Colonic mucosa (tissue), 4 donors: ENCODE data around the gene CYP3A5. TPM values are rescaled to one million over a fixed set of nuclear protein-coding genes. Genes with fewer than 3 reads are reported as not detected.

Experiments used
- DNase-seq: peaks from one replicate; pipeline ENCODE4 v3.0.0-alpha.2; 2020
- H3K27ac ChIP-seq: fragments of 200-600 bp; one replicate; pipeline ENCODE4 v1.8.0; 2021
- H3K27me3 ChIP-seq: fragments of 200-600 bp; one replicate; pipeline ENCODE4 v1.8.0; 2021
- H3K36me3 ChIP-seq: fragments of 200-600 bp; one replicate; pipeline ENCODE4 v1.8.0; 2021
- H3K4me1 ChIP-seq: fragments of 200-600 bp; one replicate; pipeline ENCODE4 v1.8.0; 2021; ENCODE audit warnings: mild to moderate bottlenecking
- H3K4me3 ChIP-seq: fragments of 200-600 bp; one replicate; pipeline ENCODE4 v1.8.0; 2021
- H3K9ac ChIP-seq, 2 donors: one replicate each; pipeline ENCODE4 v1.7.0; 2013; ENCODE audit warnings: control low read depth in 2 of 2, low read depth in 2 of 2, low read length in 2 of 2
- H3K9me3 ChIP-seq: fragments of 200-600 bp; one replicate; pipeline ENCODE4 v1.8.0; 2021
- intact Hi-C: fragments of 100-400 bp; cut with DNase I; formaldehyde crosslinking; loops from one replicate; pipeline ENCODE4 v1.14.1; 2022
- total RNA-seq, 2 donors: library from RNA; stranded (reverse); fragmentation: NEBNext Ultra II Directional in 1 of 2; extraction: Animal tissue kit (Norgen Biotek cat#: 25700) in 1 of 2; gene quantifications; one replicate each; pipeline ENCODE4 v1.2.1, GENCODE V29; 2021
- TF ChIP-seq, protein P1 (sequence below): fragments of 200-600 bp; IDR thresholded peaks from one replicate; pipeline ENCODE4 v1.8.0; 2022; ENCODE audit warnings: antibody characterized with exemption, mild to moderate bottlenecking
- donor health status: healthy.
- donor health status: DM: no; HTN: no; CAD: no.
- donor health status: DM: no; HTN: no; CAD: no.

Gene CYP3A5
- total RNA-seq, 2 donors from 2014 or later = 52.6 to 112 TPM

DNA sequence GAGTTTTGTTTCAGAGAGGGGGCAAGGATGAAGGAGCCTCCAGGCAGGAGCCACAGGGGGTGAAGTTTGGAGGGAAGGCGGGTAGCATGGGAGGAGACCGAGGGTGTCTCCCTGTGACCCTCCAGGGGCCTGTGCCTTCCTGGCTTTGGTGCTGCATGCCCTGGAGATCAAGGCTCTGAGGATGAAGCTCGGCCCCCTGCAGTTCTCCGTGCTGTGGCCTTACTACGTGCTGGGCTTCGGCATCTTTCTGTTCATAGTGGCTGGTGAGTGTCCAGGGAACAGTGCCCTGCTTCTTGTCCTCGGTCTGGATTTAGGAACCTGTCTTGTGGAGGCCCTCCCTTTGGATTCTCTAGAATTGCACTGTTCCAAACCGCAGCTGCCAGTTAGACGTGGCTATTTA is 72.2 kb downstream of the CYP3A5 start:
- Histone ChIP-seq H3K9ac (no peak overlapping the region), H3K36me3 (no peaks in the 10 kb centered on the region), H3K4me1 (no peaks in the 10 kb centered on the region), H3K4me3 (no peak overlapping the region), H3K27me3 (no peaks in the 10 kb centered on the region), H3K9me3 (no peaks in the 10 kb centered on the region), H3K27ac (no peak overlapping the region)
- TF ChIP-seq, protein P1, sequence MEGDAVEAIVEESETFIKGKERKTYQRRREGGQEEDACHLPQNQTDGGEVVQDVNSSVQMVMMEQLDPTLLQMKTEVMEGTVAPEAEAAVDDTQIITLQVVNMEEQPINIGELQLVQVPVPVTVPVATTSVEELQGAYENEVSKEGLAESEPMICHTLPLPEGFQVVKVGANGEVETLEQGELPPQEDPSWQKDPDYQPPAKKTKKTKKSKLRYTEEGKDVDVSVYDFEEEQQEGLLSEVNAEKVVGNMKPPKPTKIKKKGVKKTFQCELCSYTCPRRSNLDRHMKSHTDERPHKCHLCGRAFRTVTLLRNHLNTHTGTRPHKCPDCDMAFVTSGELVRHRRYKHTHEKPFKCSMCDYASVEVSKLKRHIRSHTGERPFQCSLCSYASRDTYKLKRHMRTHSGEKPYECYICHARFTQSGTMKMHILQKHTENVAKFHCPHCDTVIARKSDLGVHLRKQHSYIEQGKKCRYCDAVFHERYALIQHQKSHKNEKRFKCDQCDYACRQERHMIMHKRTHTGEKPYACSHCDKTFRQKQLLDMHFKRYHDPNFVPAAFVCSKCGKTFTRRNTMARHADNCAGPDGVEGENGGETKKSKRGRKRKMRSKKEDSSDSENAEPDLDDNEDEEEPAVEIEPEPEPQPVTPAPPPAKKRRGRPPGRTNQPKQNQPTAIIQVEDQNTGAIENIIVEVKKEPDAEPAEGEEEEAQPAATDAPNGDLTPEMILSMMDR = no peak
- DNase-seq = no peak
- intact Hi-C loops = no loop called here

DNA sequence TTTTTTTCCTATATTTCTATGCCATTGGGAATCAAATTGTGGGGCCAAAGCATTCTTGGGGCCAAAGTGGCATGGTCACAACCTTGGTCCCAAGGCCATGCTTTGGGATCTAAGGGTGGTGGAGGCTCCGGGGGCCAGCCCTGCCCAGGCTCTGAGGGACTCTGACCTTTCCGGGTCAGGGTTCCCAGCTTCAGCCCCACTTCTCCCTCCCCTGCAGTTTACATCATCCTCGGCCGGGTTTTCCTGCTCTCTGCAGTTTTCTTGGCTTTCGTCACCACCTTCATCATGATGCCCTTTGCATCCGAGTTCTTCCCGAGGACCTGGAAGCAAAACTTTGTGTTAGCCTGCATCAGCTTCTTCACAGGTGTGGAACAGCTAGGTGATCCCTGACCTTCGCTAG is 73.3 kb downstream of the CYP3A5 start:
- no peak overlapping the region for H3K9ac ChIP-seq

DNA sequence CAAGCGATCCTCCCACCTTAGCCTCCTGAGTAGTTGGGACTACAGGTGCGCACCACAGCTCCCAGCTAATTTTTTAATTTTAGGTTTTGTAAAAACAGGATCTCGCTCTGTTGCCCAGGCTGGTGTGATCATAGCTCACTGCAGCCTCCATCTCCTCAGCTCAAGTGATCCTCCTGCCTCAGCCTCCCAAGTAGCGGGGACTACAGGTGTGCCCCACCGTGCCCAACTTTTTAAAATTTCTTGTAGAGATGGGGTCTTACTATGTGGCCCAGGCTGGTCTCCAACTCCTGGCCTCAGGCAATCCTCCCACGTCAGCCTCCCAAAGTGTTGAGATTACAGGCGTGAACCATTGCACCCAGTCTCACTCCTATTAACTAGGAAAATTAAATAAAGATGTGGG is 74.3 kb downstream of the CYP3A5 start:
- Histone ChIP-seq H3K4me1 (no peaks in the 10 kb centered on the region), H3K9ac (no peak overlapping the region), H3K27me3 (no peaks in the 10 kb centered on the region), H3K4me3 (no peak overlapping the region), H3K9me3 (no peaks in the 10 kb centered on the region), H3K27ac (no peak overlapping the region), H3K36me3 (no peaks in the 10 kb centered on the region)
- TF ChIP-seq, protein P1 = no peak
- DNase-seq = no peak
- intact Hi-C loops = no loop called here

More for the DNA sequence above, 73.3 kb downstream of the CYP3A5 start:
- H3K27me3 ChIP-seq = no peaks in the 10 kb centered on the region
- intact Hi-C loops = no loop called here
- H3K27ac ChIP-seq = no peak overlapping the region
- TF ChIP-seq, protein P1 = no peak
- DNase-seq = no peak
- no peaks in the 10 kb centered on the region for H3K36me3 ChIP-seq
- no peaks in the 10 kb centered on the region for H3K9me3 ChIP-seq
- no peak overlapping the region for H3K4me3 ChIP-seq
- H3K4me1 ChIP-seq = no peaks in the 10 kb centered on the region

DNA sequence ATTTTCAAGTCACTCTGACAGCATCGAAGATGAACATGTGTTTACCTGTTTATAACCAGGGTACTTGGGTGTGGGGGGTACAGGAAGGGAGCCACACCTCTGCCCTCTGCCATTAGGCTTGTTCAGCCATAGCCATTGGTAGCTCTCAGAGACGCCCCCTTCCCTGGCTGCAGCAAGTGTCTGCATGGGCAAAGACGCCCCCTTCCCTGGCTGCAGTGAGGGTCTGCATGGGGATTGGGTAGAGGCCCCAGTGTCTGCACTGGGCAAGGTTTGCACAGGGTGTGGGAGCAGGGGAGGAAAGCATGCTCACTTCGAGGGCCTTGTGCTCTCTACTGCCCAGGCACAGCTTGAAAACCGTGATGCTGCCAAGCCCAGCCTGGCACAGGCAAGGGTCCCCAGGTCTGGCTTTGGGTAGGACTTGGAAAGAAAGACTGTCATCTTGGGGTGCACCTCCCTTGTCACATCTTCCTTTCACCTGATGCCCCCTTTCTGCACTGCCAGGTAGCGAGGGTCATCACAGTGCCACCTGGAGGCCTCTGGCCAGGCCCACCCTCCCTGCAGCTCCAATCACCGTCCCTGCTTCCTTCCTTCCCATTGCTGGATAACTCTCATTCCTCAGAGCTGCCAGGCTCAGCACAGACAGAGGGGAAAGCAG is 78.0 kb downstream of the CYP3A5 start:
- Histone ChIP-seq H3K9ac (no peak overlapping the region), H3K4me3 (no peak overlapping the region), H3K27ac (no peak overlapping the region), H3K9me3 (no peaks in the 10 kb centered on the region), H3K27me3 (no peaks in the 10 kb centered on the region), H3K4me1 (no peaks in the 10 kb centered on the region), H3K36me3 (no peaks in the 10 kb centered on the region)
- TF ChIP-seq, protein P1 = no peak
- intact Hi-C loops = no loop called here
- DNase-seq = no peak

DNA sequence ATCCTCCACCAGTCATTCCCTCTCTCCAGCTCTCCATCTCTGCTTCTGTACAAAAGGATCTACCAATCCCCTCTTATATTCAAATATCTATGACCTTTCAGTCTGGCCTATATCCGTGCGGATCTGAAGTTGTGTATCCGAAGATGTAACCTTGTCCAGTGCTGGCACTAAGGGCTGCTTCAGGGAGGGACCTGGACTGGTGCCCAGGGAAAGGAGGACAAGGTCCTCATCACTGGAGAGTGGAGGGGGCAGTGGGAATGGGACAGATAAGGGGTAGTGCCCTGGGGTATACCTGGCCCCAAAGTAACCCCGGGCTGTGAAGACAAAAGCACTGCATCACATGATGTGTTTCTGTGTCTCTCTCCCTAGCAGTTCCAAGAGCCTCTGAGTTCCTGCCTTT is 80.0 kb downstream of the CYP3A5 start:
- H3K27me3 ChIP-seq = no peaks in the 10 kb centered on the region
- no peaks in the 10 kb centered on the region for H3K36me3 ChIP-seq
- no peaks in the 10 kb centered on the region for H3K4me1 ChIP-seq
- DNase-seq = no peak
- no peaks in the 10 kb centered on the region for H3K9me3 ChIP-seq
- intact Hi-C loops = no loop called here
- no peak overlapping the region for H3K4me3 ChIP-seq
- H3K9ac ChIP-seq = no peak overlapping the region
- TF ChIP-seq, protein P1 = no peak
- no peak overlapping the region for H3K27ac ChIP-seq

Other genes with a start within 250 kb of the CYP3A5 start
- gene PTCD1, start 241.2 kb downstream of the CYP3A5 start, total RNA-seq = 1 to 10 TPM; 4.5 to 7.6 TPM
- 10 to 100 TPM; 16.6 to 39.2 TPM for gene CPSF4, start 241.1 kb downstream of the CYP3A5 start, total RNA-seq
- gene ATP5MF, start 213.8 kb downstream of the CYP3A5 start, total RNA-seq = 100 to 1,000 TPM; 392 to 534 TPM
- gene ZNF789, start 207.1 kb downstream of the CYP3A5 start, total RNA-seq = 10 to 100 TPM in 1 of 2 donors, 1 to 10 TPM in 1; 9.0 to 23.0 TPM
- 10 to 100 TPM; 26.4 to 29.8 TPM for gene ZNF394, start 179.7 kb downstream of the CYP3A5 start, total RNA-seq
- 1 to 10 TPM; 5.6 to 6.6 TPM for gene ZKSCAN5, start 175.3 kb downstream of the CYP3A5 start, total RNA-seq
- gene FAM200A, start 127.9 kb downstream of the CYP3A5 start, total RNA-seq = 1 to 10 TPM; 4.1 to 5.0 TPM
- gene ZNF655, start 121.4 kb downstream of the CYP3A5 start, total RNA-seq = 10 to 100 TPM; 41.8 to 50.7 TPM
- under 1 TPM in 1 of 2 donors, not detected in 1; 0.74 TPM for gene TMEM225B, start 81.7 kb downstream of the CYP3A5 start, total RNA-seq
- 10 to 100 TPM; 10.4 to 20.2 TPM for gene ZSCAN25, start 63.0 kb downstream of the CYP3A5 start, total RNA-seq
- gene CYP3A7, start 55.2 kb upstream of the CYP3A5 start, total RNA-seq = not detected
- 1 to 10 TPM in 1 of 2 donors, under 1 TPM in 1; 0.67 to 1.4 TPM for gene CYP3A4, start 104.2 kb upstream of the CYP3A5 start, total RNA-seq
- gene CYP3A43, start 148.0 kb upstream of the CYP3A5 start, total RNA-seq = not detected
- gene OR2AE1, start 197.0 kb upstream of the CYP3A5 start, total RNA-seq = not detected
- 10 to 100 TPM; 23.8 to 23.9 TPM for gene TRIM4, start 239.5 kb upstream of the CYP3A5 start, total RNA-seq
- gene GJC3, start 249.6 kb upstream of the CYP3A5 start, total RNA-seq = not detected